22Rv1 (cell line): Measurements from ENCODE around the gene TNRC6B.
"Not testable (repeated sequence)": the region's sequence is repeated elsewhere in the genome, so short reads cannot be mapped to it uniquely, and the experiment has no call there.

ENCODE experiments used
- H3K27ac ChIP-seq: fragments of 450-650 bp; 2 replicates; pipeline ENCODE4 v1.5.1; 2017
- CTCF ChIP-seq: fragments of 450-650 bp; IDR thresholded peaks from 2 replicates; pipeline ENCODE4 v1.5.1; 2017; ENCODE audit warnings: mild to moderate bottlenecking
- ZFX ChIP-seq: fragments of 450-650 bp; IDR thresholded peaks from 2 replicates; pipeline ENCODE4 v1.6.1; 2017; ENCODE audit warnings: antibody characterized with exemption, borderline replicate concordance

Gene TNRC6B

DNA sequence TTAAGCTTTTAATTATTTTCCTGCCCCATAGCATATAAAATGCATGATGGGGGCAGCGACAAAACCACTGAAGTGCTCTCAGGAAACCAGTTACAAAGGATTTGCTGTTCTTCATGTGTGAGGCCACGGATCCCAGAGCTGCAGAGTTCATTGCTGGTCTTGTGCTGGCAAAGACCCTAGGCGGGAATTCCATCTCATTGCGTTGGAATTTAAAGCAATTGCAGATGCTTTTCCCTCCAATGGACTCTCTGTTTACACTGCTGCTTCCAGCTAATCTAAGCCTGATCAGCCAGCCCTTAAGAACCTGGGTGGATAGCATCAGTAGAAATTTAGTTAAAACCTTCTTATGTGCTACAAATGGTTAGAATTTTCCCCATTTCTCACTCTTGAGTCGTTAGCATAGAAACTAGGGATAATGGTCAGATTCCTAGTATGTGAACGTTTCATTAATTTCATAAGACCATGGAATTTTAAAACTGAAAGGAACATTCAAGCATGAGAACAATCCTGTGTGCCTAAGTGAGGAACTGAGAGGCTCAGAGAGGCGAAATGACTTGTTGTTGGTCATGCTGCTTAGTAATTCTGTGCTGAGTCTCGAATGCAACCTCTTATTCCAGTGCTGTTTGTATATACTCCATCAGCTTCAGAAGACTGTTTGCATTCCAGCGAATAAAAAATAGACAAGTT, 132.5 kb downstream of the TNRC6B start:
- TF ChIP-seq ZFX = no peak
- no peak for TF ChIP-seq CTCF
- no peak overlapping the region for H3K27ac ChIP-seq

GRCh38 chr22:40310768-40311120, 133.0 kb downstream of the TNRC6B start:
- H3K27ac ChIP-seq = no peak overlapping the region
- no peak for TF ChIP-seq ZFX
- no peak for TF ChIP-seq CTCF

- not testable (repeated sequence) for H3K27ac ChIP-seq
Observed at GRCh38 chr22:40311646-40312045, 133.9 kb downstream of the TNRC6B start.

- no peak overlapping the region for H3K27ac ChIP-seq
- no peak for TF ChIP-seq CTCF
- TF ChIP-seq ZFX = no peak
Observed at GRCh38 chr22:40312050-40312449, 134.3 kb downstream of the TNRC6B start.

DNA sequence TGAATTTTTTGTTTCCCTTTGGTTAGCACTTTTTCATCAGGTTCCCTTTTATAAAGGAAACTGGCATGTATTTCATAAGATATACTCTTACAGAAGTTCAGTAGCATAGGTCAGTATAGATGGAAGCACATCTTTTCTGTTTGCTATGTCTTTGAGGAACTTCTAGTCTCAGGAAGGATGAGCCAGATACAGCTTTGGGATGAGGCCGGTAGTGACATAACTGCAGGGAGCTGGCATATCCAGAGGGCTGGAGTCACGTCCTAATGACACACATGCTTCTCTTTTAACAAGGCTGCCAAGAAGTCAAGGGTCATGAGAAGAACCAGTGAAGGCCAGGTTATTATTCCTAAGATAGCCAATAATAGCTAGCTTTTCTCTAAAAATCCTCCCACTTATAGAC, 135.3 kb downstream of the TNRC6B start:
- TF ChIP-seq ZFX (no peak), CTCF (no peak)
- H3K27ac ChIP-seq = no peak overlapping the region

DNA sequence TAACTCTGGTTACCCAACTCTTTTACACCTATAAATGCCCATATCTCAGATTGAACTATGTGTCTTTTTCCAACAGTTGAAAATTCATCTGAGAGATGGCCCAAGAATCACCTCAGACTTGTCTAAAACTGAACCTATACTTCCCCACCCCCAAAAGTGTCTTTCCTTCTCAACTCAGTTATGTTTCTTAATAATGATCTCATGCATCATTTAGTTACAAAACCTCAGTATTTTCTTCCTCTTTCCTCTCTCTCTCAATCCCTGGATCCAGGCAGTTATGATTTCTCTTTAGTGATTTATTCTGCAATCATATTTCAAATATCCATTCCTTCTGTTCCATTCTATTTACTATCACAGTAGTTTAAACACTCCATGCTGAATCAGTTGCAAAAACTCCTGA, 136.3 kb downstream of the TNRC6B start:
- no peak for TF ChIP-seq ZFX
- no peak for TF ChIP-seq CTCF

GRCh38 chr22:40320687-40321086, 143.0 kb downstream of the TNRC6B start:
- no peak overlapping the region for H3K27ac ChIP-seq
- TF ChIP-seq CTCF (no peak), ZFX (no peak)

More for the DNA sequence above, 136.3 kb downstream of the TNRC6B start:
- no peak overlapping the region for H3K27ac ChIP-seq

DNA sequence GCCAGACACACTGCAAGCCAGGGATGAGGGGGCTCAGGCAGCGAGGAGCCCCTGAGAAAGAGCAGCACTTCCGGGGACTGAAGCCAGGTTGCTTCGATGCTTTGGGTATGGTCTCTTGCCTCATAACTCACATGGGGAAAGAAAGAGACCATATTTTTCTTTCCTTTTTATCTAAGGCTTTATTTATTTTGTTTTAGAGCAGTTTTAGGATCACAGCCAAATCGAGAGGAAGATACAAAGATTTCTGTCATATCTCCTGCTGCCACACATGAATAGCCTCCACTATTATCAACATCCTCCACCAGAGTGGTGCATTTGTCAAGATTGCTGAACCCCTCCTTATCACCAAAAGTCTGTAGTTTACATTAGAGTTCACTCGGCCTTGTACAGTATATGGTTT, 144.3 kb downstream of the TNRC6B start:
- TF ChIP-seq ZFX = no peak
- TF ChIP-seq CTCF = no peak
- no peak overlapping the region for H3K27ac ChIP-seq
